HG03097 (cell line): ENCODE results near the gene KIF25.

ENCODE experiments used
- ATAC-seq: cut with Tn5 transposase; IDR thresholded peaks from one replicate; pipeline ENCODE4 v1.9.1; 2021; ENCODE audit not compliant: unreplicated experiment, low FRiP score

The KIF25 gene

GRCh38 chr6:168047841-168048723 lies 50.6 kb downstream of the KIF25 start:
- no peak for ATAC-seq

GRCh38 chr6:168048724-168049025 lies 51.2 kb downstream of the KIF25 start:
- ATAC-seq, result no peak

GRCh38 chr6:168049277-168049676 lies 51.8 kb downstream of the KIF25 start:
- no peak for ATAC-seq

GRCh38 chr6:168049706-168050224 lies 52.3 kb downstream of the KIF25 start:
- no peak for ATAC-seq

GRCh38 chr6:168050225-168050880 lies 52.9 kb downstream of the KIF25 start:
- ATAC-seq, result no peak

- no peak for ATAC-seq
These were observed 53.6 kb downstream of the KIF25 start for GRCh38 chr6:168050881-168051586.

- ATAC-seq, result no peak
These were observed 54.2 kb downstream of the KIF25 start for GRCh38 chr6:168051648-168052047.

- no peak for ATAC-seq
These were observed 54.9 kb downstream of the KIF25 start for GRCh38 chr6:168052291-168052891.

- ATAC-seq, result no peak
These were observed 55.9 kb downstream of the KIF25 start for GRCh38 chr6:168053086-168053956.

GRCh38 chr6:168053957-168054471 lies 56.5 kb downstream of the KIF25 start:
- no peak for ATAC-seq

GRCh38 chr6:168054765-168055560 lies 57.5 kb downstream of the KIF25 start:
- no peak for ATAC-seq

GRCh38 chr6:168055696-168056489 lies 58.4 kb downstream of the KIF25 start:
- ATAC-seq, result no peak

- ATAC-seq, result no peak
These were observed 59.5 kb downstream of the KIF25 start for GRCh38 chr6:168056892-168057527.

- ATAC-seq, result no peak
These were observed 60.4 kb downstream of the KIF25 start for GRCh38 chr6:168057836-168058235.

GRCh38 chr6:168058691-168059551 lies 61.5 kb downstream of the KIF25 start:
- no peak for ATAC-seq

- ATAC-seq, result no peak
These were observed 63.1 kb downstream of the KIF25 start for GRCh38 chr6:168060521-168060931.
